Forelimb muscle (tissue), 1 donor: ENCODE data around the gene CPN2. TPM values are rescaled to one million over a fixed set of nuclear protein-coding genes. Genes with fewer than 3 reads are reported as not detected.

Experiments
- DNase-seq: peaks from one replicate; pipeline ENCODE4 v3.0.0-alpha.2; 2013; ENCODE audit warnings: low read depth
- polyA plus RNA-seq: library from polyadenylated mRNA; unstranded; fragments of 120-200 nt; gene quantifications from one replicate; pipeline ENCODE4 v1.2.1, GENCODE V29; 2013; ENCODE audit not compliant: insufficient read length

Gene CPN2, protein sequence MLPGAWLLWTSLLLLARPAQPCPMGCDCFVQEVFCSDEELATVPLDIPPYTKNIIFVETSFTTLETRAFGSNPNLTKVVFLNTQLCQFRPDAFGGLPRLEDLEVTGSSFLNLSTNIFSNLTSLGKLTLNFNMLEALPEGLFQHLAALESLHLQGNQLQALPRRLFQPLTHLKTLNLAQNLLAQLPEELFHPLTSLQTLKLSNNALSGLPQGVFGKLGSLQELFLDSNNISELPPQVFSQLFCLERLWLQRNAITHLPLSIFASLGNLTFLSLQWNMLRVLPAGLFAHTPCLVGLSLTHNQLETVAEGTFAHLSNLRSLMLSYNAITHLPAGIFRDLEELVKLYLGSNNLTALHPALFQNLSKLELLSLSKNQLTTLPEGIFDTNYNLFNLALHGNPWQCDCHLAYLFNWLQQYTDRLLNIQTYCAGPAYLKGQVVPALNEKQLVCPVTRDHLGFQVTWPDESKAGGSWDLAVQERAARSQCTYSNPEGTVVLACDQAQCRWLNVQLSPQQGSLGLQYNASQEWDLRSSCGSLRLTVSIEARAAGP
- not detected for polyA plus RNA-seq

DNA sequence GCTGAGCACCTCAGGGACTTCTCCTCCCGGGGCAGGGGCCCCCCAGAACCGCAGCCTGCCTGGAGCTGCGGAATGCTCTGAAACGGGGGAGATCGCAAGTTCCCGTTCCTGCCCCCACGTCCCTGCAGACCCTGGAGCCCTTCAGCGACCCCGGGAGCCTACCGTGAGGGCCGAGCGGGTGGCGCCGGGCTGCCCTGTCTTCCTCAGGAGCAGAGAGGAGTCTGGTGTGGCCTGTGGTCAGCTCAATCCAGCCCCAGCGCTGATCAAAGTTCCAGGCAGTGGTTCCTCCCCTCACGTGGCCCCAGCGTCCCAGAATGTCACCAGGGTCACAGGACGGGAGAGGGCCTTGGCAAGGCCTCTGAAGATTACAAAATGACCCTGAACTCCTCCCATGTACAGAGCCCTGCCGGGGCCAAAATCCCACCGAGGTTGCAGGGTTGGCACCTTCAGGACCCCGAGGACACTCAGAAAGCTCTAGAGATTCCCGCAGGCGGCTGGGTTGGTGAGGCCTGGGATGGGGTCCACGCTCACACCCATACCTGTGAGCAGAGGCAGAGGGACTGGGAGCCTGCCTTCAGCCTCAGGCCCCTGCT is at the start of gene CPN2:
CPN2 (minus strand) TSS at position 249 of the 593 bp plus-strand sequence. CDS start 8,626 bp downstream, outside the sequence.
- no peak for DNase-seq

DNA sequence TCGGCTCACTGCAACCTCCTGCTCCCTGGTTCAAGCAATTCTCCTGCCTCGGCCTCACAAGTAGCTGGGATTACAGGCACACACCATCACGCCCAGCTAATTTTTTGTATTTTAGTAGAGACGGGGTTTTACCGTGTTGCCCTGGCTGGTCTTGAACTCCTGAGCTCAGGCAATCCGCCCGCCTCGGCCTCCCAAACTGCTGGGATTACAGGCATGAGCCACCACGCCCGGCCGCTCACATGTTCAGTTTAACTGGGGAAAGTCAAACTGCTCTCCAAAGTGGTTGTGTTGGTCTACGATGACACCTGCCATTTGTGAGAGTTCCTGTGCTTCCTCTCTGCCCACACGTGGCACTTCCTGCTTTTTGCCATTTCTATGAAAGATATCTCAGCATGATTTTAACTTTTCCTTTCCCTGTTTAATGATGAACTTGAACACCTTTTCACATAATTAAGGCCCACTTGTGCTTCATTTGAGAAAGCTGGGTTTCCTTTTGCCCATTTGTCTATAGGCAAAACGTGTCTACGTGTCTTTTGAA is 48.8 kb upstream of the CPN2 start:
- no peak for DNase-seq

DNA sequence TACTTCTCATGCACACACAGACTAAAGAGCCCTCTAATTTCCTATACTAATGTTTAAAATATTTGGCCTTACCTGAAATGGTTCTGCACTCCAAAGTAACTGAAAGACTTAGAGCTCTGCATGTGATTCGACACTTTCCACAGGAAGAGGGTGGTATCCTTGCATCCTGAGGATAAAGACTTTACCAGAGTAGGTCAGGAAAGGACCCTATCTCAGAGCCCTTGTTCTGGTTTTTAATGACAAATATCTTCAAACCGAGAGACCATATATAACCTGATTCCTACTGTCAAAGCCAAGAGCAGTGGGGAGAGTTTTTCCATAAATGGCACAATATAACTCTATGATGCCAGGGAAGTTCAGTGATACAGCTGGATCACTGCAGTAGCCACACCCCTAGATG is 48.0 kb upstream of the CPN2 start, which contains the start of gene GP5:
GP5 (minus strand) TSS at position 101 of the 400 bp plus-strand sequence. CDS start 984 bp downstream, outside the sequence.
- no peak for DNase-seq

DNA sequence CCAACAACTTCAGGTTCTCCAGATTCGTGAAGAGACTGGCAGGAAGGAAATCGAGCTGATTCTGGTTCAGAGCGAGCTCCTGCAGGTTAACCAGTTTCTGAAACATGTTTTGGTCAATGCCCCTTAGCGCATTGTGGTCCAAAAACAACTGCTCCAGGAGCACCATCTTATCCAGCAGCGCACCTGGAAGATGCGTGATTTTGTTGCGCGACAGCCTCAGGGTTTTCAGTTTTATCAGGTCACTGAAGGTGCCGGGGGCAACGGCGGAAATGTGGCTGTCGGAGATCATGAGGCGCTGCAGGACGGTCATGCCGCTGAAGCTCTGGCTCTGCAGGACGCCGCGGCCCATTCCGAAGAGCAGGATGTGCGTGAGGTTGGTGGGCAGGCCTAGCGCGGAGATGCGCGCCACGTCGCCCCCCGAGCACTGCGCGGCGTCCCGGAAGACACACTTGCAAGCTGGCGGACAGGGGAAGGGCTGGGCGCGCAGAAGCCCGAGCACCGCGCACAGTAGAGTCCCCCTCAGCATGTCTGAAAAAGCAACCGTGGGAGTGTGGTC is 46.7 kb upstream of the CPN2 start:
- DNase-seq = no peak

DNA sequence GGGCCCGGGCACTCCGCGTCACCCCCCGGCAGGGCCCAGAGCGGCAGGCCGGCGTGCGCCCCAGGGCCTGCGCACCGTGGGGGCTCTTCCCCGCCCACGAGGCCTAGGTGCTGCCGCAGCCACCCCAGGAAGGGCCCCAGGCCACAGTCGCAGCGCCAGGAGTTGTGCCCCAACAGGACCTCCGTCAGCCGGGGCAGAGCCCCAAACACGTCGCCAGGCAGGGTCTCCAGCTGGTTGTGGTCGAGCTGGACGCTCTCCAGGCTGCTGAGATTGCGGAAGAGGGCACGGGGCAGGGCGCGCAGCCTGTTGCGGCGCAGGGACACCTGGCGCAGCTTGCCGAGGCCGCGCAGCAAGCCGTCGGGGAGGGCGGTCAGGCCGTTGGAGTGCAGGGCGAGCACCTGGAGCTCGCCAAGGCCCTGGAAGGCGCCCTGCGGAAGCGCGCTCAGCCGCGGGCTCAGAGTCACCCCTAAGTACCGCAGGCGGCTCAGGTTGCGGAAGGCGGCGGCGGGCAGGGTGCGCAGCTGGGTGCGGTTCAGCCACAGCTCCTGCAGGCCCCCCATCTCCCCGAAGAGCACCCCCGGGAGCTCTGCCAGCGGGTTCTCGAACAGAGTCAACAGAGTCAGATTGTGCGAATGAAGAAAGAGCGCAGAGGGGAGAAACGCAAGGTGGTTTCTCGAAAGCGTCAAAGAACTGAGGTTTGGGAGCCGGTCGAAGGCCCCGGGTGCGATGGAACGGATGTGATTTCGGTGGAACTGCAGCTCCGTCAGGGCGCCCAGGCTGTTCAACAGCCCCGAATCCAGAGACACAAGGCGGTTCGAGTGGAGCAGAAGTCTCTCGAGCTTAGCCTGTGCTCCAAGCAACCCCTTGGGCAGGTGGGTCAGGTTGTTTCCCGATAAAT is 46.0 kb upstream of the CPN2 start:
- no peak for DNase-seq

DNA sequence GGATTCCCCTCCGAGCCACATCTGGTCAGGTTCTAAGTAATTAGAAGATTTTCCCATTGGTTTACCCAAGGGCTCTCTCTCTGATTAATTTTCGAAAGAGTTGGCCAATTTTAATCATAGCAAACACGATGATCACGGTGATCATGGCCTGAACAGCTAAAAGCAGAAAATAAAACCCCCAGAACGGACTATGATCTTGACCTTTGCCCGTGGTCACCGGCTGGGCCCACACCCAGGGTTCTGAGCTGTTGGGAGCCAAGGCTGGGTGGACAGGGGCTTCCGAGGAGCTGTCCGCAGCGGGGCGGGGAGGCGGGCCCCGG is 45.4 kb upstream of the CPN2 start:
- DNase-seq = no peak

DNA sequence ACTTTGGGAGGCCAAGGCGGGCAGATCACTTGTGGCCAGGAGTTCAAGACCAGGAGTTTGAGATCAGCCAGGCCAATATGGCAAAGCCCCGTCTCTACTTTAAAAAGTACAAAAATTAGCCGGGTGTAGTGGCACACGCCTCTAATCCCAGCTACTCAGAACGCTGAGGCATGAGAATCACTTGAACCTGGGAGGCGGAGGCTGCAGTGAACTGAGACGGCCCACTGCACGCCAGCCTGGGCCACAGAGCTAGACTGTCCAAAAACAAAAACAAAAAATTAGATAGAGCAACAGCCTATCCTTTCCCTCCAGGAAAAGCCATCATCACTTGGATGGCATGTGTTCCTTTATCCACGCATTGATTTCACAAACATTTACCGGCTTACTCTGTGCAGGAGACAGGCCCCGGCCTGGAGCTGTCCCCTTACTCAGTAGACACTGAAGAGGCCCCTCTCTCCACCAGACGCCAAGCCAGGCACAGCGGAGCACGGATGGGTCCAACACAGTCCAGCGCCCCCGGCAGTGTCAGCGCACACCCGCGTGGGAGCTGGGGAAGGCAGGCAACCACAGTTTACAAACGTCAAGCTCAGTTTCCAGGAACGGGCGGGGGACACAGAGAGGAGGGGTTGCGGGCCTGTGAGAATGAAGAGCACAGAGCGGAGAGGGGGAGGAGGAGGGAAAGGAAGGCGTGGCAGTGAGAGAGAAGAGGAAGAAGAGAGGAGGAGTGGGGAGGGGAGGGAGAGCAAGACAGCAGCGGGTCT is 44.8 kb upstream of the CPN2 start:
- DNase-seq = peak; percentile 25

DNA sequence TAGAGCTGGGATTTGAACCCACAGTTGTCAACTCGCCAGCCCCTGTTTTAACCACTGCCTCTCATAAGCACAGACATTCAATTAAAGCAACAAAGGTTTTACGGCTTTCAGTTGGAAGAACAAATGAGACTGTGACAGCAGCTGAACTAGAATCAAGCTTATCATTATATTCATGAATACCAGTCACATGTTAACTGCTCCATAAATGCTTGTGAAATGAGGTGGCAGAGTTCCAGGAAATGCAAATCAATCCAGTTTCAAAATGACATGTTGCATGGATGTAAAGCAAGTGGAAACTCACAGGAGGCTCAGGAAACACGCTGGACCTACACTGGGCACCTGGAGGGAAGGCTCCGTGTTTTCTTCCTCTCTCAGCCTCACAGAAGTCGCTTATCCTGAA is 44.1 kb upstream of the CPN2 start:
- no peak for DNase-seq

DNA sequence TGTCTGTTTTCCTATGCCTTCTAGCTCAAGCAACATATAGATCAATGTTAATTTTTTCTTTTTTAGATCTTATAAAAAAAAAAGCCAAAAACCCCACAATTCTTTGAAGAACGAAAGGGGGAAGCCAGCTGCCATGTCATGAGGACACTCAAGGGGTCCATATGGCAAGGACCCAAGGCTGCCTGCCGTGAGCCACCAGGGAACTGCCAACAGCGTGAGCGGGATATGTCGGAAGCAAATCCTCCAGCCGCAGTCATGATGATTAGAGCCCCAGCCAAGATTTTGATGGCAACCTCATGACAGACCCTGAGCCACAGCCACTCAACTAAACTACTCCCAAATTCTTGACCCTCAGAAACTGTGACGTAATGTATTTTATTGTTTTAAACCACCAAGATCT is 41.4 kb upstream of the CPN2 start:
- DNase-seq = no peak

DNA sequence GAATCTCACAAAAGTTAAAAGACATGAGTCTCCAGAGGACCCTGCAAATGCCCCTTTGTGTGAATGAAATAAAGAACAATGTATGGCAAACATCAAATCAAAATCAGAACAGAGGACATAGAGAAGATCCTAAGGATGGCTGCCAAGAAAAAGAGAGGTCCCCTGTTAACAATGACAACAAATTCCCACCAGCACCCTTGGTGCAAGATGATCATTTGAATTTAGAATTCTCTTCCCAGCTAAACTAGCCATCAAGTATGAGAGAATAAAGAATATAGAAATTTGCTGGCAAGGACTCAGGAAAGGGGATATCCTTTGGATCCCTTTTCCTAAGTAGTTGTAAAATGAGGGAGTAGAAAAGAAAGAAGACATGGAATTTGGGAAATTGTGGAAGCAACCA is 39.7 kb upstream of the CPN2 start:
- DNase-seq = no peak

DNA sequence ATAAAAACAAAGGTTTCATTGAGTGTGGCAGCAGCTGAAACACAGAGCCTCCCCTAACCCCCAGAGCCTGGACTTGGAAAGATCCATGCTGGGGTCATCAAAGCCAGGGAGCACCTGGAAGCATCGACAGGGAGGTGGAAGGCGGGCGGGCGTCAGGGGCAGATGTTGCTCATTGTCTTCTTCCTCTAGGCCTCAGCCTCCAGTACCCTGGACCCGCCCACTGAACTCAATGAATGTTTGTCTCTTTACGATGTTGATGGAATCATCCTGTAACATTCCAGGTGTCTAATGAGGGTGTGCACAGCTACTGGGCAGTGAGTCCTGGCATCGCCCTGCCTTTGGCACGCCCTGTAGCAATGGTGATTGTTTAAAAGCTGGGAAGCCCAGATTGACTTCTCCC is 38.1 kb upstream of the CPN2 start:
- DNase-seq = no peak

DNA sequence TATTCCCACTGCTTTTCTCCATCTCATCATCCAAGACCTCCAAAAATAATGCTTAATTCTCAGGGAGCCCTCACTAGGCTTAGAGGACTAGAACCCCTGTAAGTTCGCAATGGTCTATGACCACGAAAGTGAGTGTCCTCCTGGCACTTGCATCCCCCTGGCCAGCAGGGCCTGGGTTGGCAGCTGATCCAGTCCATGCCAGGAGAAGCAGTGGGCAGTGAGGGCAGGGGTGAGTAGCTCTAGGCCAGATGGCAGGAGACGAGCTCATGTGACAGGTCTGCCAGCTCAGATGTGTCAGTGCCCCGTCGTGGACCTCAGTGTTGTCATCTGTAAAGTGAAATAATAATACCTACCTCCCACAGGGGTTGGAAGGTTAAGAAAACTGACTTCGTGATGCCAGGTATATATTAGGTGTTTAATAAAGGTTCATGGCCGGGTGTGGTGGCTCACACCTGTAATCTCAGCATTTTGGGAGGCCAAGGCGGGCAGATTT is 36.8 kb upstream of the CPN2 start:
- no peak for DNase-seq

DNA sequence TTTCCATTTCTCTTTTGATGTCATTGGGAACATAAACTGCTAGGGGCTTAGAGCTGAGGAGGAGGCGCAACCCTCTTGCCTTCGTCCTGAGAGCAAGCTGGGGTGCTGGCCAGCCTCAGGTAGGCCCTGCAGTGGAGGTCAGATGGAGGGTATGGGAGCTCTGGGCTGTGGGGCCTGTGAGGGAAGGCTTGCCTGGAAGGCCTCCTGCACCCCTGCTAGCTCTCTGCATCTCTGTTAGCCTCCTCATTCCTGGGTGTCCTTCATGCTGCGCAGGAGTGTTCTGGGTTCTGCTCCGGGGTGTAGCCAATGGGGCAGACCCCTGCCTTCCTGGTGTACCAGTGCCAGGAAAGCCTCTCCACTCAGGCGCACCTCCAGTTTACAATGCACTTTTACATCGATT is 36.1 kb upstream of the CPN2 start:
- DNase-seq = no peak

DNA sequence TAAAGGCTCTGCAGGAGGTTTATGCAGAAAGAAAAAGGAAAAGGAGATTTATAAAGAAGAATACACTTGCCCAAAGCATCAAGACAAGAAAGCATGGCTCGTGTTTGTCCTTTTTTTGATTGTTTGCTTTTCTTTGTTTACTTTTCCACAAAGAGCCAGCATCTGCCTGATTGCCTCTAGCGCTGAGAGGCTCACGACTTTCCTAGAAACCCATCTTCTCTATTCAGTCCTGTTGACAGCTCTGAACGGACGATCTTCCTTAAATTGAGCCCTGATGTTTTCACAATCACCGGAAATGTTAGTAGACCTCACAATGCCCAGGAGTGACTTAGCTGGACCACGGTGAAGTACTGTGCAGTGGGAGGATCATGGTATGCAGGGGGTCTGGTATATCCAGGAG is 35.5 kb upstream of the CPN2 start:
- DNase-seq = no peak

DNA sequence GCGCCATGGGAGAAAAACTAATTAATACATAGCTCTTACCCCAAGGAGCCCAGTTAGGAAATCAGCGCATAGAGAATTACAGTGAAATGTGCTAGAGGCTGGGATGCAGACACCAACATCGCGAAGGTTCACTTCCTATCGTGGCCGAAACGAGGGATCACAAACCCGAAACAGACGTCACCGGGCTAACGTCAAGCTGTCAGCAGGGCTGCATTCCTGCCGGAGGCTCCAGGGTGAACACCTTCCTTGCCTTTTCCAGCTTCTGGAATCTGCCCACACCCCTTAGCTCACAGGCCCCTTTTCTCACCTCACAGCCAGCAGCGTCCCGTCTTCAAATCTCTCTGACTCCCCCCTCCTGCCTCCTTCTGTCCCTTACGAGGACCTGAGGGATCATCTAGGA is 34.9 kb upstream of the CPN2 start:
- DNase-seq = no peak

DNA sequence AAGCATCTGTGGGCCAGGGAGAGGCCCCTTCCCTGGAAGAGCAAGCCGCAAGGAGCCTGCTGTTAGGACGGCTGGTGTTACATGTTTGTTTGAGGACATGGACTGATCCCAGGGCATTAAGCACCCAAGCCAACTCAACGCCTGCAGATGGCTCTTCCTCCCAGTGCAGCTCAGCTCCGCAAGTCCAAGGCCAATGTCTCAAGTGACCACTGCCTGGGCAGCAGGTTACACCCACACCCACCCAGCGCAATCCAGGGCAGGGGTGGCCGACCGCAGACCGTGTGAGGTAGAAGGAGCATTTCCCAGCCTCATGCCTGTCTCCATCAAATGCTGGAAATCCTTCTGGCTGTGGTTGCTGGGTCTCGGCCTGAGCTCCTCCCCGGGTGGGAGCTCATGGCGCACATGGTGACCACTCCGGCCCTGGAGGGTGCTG is 33.5 kb upstream of the CPN2 start:
- DNase-seq = no peak

DNA sequence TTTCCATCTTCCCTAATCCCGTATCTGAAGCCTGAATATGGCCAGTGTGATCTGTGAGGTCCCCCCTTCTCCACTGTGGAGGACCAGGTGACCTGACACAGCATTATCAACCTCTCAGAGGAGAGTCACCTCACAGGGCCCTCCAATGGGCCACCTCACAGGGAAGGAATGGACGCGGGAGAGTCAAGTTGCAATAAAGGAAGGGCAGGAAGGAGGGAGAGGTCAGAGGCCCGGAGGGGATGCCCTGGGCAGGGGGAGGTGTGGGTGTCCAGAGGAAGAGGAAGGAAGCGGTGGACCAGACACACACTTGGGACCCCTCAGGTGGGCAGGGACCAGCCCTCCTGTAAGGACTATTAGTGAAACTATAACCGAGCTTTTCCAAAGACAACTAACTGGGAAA is 33.0 kb upstream of the CPN2 start:
- DNase-seq = no peak

DNA sequence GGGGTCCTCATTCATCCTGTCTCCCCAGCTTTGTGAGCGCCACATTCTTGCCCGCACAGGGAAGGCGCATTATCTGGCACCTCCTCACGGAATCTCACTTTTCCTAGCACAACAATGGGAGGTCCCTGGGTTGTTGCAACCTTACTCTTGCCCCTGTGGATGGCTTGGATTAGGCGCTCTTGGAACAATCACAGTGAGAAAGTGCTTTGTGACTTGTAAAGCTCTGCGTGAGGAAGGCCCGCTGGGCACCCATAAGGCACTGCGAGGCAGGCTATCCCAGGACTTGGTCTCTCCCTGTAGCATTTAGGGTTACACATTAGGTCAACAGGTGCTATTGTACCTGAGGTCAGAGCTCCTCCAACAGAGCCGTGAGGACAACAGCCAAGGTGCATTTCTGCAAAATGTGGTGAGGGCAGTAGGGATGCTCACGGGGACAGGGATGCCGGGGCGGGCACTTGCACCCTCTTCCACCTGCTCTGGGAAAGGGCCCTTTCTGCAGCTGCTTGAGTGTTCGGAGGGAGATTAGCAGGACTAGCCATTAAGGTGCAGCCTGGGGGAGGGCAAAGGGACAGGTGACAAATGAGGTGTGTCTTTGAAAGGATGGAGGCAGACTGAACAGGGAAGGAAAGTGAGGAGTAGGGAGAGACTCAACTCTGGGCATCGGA is 32.3 kb upstream of the CPN2 start:
- no peak for DNase-seq

DNA sequence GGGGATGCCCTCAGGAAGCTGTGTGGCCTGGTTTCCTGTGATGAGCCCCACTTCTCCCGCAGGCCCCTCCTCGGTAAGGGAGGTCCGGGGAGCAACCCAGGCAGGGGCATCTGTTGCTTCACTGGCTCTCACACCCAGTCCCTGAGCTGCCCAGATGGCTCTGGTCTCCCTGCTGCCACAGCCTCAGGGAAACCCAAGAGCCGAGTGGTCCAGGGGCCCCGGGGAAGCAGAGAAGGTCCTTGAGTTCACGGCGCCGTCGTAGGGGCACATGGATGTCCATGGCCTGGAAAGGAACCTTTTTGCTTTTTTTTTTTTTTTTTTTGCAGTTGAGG is 31.7 kb upstream of the CPN2 start:
- no peak for DNase-seq

DNA sequence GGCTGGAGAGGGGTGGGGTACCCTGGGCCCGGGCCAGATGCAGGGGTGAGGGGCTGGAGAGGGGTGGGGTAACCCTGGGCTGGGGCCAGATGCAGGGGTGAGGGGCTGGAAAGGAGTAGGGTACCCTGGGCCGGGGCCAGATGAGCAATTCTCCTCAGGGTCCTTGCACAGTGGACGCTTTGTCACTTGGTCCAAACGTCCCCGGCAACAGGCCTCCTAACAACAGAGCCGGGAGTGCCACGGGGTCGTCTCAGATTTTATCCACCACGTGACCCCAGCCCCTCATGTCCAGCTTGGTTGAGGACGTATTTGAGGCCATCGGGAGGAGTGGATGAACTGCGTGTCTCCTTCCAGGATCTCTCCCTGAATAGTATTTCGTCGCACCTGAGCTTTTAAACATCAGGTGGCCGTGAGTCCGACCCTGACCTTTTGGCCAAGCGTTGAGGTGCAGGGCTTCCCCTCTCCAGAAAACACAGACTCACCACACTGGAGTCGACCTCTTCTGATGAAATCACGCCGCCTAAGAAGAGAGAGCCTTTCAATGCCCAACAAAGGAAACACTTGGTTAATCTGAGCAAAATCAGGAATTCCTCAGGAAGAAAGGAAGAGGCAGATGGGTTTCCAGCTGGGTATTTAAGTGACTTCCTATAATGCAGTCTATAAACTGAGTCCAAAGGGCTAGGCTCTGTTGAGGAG is 31.2 kb upstream of the CPN2 start:
- no peak for DNase-seq
